ENCODE results near the gene SOD2. TPM values are rescaled to one million over a fixed set of nuclear protein-coding genes. Genes with fewer than 3 reads are reported as not detected.
A peak's percentile ranks its signal among the peaks of the same experiment; 100 is the strongest.

SOD2 gene
- total RNA-seq, 1 experiment from 2014 or later, result 69.5 TPM

- BruUV-seq (replicated peaks), result no TSS peak
- H3K79me2 ChIP-seq (ENCODE audit: low read length), result no peaks in the 10 kb centered on the region
- no peak overlapping the region for H3K4me3 ChIP-seq (ENCODE audit: low read length)
- no peaks in the 10 kb centered on the region for H3K9me3 ChIP-seq (ENCODE audit: low read length)
- CTCF ChIA-PET, result no interaction called here
- H3K36me3 ChIP-seq (ENCODE audit: low read depth, low read length), result no peaks in the 10 kb centered on the region; the same call in none of the 2 replicates
- H4K20me1 ChIP-seq (ENCODE audit: low read length), result no peaks in the 10 kb centered on the region
- POLR2A ChIA-PET (ENCODE audit: unreplicated experiment), result no interaction called here
- intact Hi-C loops (cut with micrococcal nuclease), result no loop called here
- no peaks in the 10 kb centered on the region for H3K9me2 ChIP-seq (replicated peaks; ENCODE audit: low read length)
- H3K4me2 ChIP-seq (ENCODE audit: low read length), result no peak overlapping the region
- H3K9ac ChIP-seq (ENCODE audit: low read length), result no peak overlapping the region
- no peaks in the 10 kb centered on the region for H3F3A ChIP-seq (ENCODE audit: low read length, unreplicated experiment)
- H3K27ac ChIP-seq (ENCODE audit: low read length), result no peak overlapping the region
- TF ChIP-seq, protein P1, sequence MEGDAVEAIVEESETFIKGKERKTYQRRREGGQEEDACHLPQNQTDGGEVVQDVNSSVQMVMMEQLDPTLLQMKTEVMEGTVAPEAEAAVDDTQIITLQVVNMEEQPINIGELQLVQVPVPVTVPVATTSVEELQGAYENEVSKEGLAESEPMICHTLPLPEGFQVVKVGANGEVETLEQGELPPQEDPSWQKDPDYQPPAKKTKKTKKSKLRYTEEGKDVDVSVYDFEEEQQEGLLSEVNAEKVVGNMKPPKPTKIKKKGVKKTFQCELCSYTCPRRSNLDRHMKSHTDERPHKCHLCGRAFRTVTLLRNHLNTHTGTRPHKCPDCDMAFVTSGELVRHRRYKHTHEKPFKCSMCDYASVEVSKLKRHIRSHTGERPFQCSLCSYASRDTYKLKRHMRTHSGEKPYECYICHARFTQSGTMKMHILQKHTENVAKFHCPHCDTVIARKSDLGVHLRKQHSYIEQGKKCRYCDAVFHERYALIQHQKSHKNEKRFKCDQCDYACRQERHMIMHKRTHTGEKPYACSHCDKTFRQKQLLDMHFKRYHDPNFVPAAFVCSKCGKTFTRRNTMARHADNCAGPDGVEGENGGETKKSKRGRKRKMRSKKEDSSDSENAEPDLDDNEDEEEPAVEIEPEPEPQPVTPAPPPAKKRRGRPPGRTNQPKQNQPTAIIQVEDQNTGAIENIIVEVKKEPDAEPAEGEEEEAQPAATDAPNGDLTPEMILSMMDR (conservative IDR thresholded peaks at IDR 0.05; ENCODE audit: low read depth, low read length), result no peak
- TF ChIP-seq EZH2phosphoT487 (IDR thresholded peaks at IDR 0.05; ENCODE audit: borderline replicate concordance, low read length) (no peak), EZH2 (IDR thresholded peaks at IDR 0.05; ENCODE audit: low read length, unreplicated experiment) (no peak)
- ATAC-seq (peak; percentile 27), DNase-seq (peak; percentile 1)
- H3K4me1 ChIP-seq (ENCODE audit: insufficient read depth, low read length), result peaks cover 4% of the 10 kb centered on the region; the same call in 1 of the 2 replicates
- no peak overlapping the region for H2AFZ ChIP-seq (ENCODE audit: low read length)
- H3K27me3 ChIP-seq (ENCODE audit: low read length), result no peaks in the 10 kb centered on the region
Observed at GRCh38 chr6:159679091-159680077, 13.7 kb downstream of the SOD2 start.

DNA sequence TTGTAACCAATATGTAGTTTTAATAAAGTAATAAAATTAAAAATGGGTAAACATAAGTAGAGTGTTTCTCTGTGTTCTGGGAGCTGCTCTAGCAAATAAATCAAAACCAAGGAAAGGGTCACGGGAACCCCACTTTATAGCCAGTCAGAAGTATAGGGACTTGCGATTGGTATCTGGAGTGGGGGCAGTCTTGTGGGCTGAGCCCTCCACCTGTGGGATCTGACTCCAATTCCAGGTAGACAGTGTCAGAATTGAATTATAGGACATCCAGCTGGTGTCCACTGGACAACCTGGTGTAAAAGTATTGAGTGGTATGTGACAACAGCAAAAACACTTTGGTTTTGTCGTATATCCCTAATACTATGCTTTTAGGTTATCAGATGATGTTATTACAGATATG is 14.5 kb downstream of the SOD2 start:
- Histone ChIP-seq H3K4me3 (ENCODE audit: low read length) (no peak overlapping the region), H2AFZ (ENCODE audit: low read length) (no peak overlapping the region), H3K4me2 (ENCODE audit: low read length) (no peak overlapping the region), H3K9ac (ENCODE audit: low read length) (no peak overlapping the region), H3K9me3 (ENCODE audit: low read length) (no peaks in the 10 kb centered on the region), H3K27ac (ENCODE audit: low read length) (no peak overlapping the region), H3K27me3 (ENCODE audit: low read length) (no peaks in the 10 kb centered on the region), H3K79me2 (ENCODE audit: low read length) (no peaks in the 10 kb centered on the region), H3K9me2 (replicated peaks; ENCODE audit: low read length) (no peaks in the 10 kb centered on the region), H3F3A (ENCODE audit: low read length, unreplicated experiment) (no peaks in the 10 kb centered on the region), H4K20me1 (ENCODE audit: low read length) (no peaks in the 10 kb centered on the region), H3K4me1 (ENCODE audit: insufficient read depth, low read length) (peaks cover 4% of the 10 kb centered on the region; the same call in 1 of the 2 replicates), H3K36me3 (ENCODE audit: low read depth, low read length) (no peaks in the 10 kb centered on the region; the same call in none of the 2 replicates)
- no TSS peak for BruUV-seq (replicated peaks)
- ATAC-seq, result no peak
- DNase-seq, result no peak
- no peak for TF ChIP-seq EZH2phosphoT487 (IDR thresholded peaks at IDR 0.05; ENCODE audit: borderline replicate concordance, low read length)
- no peak for TF ChIP-seq EZH2 (IDR thresholded peaks at IDR 0.05; ENCODE audit: low read length, unreplicated experiment)
- TF ChIP-seq, protein P1 (conservative IDR thresholded peaks at IDR 0.05; ENCODE audit: low read depth, low read length), result no peak
- ChIA-PET POLR2A (ENCODE audit: unreplicated experiment) (no interaction called here), CTCF (no interaction called here)
- intact Hi-C loops (cut with micrococcal nuclease), result no loop called here

All from PC-3 (cell line).